ENCODE data around the gene PCDHA6. TPM values are rescaled to one million over a fixed set of nuclear protein-coding genes. Genes with fewer than 3 reads are reported as not detected.
"Not testable (repeated sequence)": the region's sequence is repeated elsewhere in the genome, so short reads cannot be mapped to it uniquely, and the experiment has no call there.

The PCDHA6 gene
- total and polyA plus RNA-seq, 2 donors (not counting 3 experiments of a cell fraction or from before 2014, with no cell fraction given): 0.04 to 0.18 TPM

- Histone ChIP-seq H3K4me3 (replicated peaks in 1 of 3; ENCODE audit: insufficient read depth in 1 of 3, low read depth in 1 of 3, low read length in 3 of 3) (no peak within 1 kb of the TSS), H3K27ac (ENCODE audit: insufficient read depth, low read depth, low read length) (no peak within 1 kb of the TSS), H3K79me2 (ENCODE audit: control insufficient read depth, insufficient read depth, low read length) (no peaks in the 10 kb centered on the region), H3K9me1 (replicated peaks; ENCODE audit: control insufficient read depth, extremely low read depth, insufficient read depth, low read length) (no peaks in the 10 kb centered on the region), H3K9me3 (replicated peaks; ENCODE audit: control insufficient read depth, insufficient read depth, low read length) (no peaks in the 10 kb centered on the region), H2AFZ (ENCODE audit: low read depth, low read length) (no peak within 1 kb of the TSS), H3K4me1 (ENCODE audit: control insufficient read depth, extremely low read depth, insufficient read depth, low read length) (no peaks in the 10 kb centered on the region), H3K36me3 (ENCODE audit: control insufficient read depth in 2 of 2, extremely low read depth in 1 of 2, insufficient read depth in 2 of 2, low read length in 2 of 2) (no peaks in the 10 kb centered on the region), H3K9ac (replicated peaks; ENCODE audit: extremely low read depth, insufficient read depth, low read length) (no peak within 1 kb of the TSS), H4K20me1 (replicated peaks; ENCODE audit: control insufficient read depth, extremely low read depth, insufficient read depth, low read length) (no peaks in the 10 kb centered on the region), H3K27me3 (ENCODE audit: control insufficient read depth in 2 of 2, insufficient read depth in 2 of 2, low read length in 2 of 2) (peaks cover 0 to 7% of the 10 kb centered on the region in 2 experiments), H3K4me2 (ENCODE audit: insufficient read depth, low read length) (no peak within 1 kb of the TSS)
- FAIRE-seq (no peak), DNase-seq (ENCODE audit: low read depth, low spot score) (no peak)
- intact Hi-C loops (cut with micrococcal nuclease): no loop called here
- dilution Hi-C loops (cut with MboI; ENCODE audit: extremely low pct_ligation_motif_present, low sequenced_read_pairs): no loop called here
- CTCF ChIA-PET: interaction anchor here (1.6 kb wide), 1 partner anchor 166 kb away, joined by 3 read pairs; no protein-coding TSS in a partner anchor
- BruUV-seq (replicated peaks): no TSS peak
- POLR2A ChIA-PET: no interaction called here
- TF ChIP-seq FOS (IDR thresholded peaks at IDR 0.05; ENCODE audit: borderline replicate concordance, insufficient read depth, low read length) (no peak), JUN (IDR thresholded peaks at IDR 0.05; ENCODE audit: borderline replicate concordance, insufficient read depth, insufficient read length, low read depth) (no peak), GATA2 (IDR thresholded peaks at IDR 0.05; ENCODE audit: insufficient read depth, insufficient read length, low read depth, low read length) (no peak), POLR2AphosphoS5 (IDR thresholded peaks at IDR 0.05; ENCODE audit: insufficient read depth, low read depth, low read length) (no peak), MYC (IDR thresholded peaks at IDR 0.05; ENCODE audit: low read depth, low read length) (no peak), MAX (IDR thresholded peaks at IDR 0.05; ENCODE audit: insufficient read depth, insufficient read length) (no peak), EZH2 (IDR thresholded peaks at IDR 0.05; ENCODE audit: borderline replicate concordance, low read depth, low read length, severe bottlenecking) (no peak), CTCF (IDR thresholded peaks at IDR 0.05; ENCODE audit: extremely low read depth in 1 of 2, insufficient read depth in 1 of 2, low read depth in 1 of 2, low read length in 2 of 2) (no peak), POLR2A (IDR thresholded peaks at IDR 0.05; ENCODE audit: low read depth, low read length) (no peak)
These were observed 47.6 kb downstream of the PCDHA6 start, which contains the start of gene PCDHA12 for GRCh38 chr5:140875085-140876065. PCDHA12 (plus strand) TSS chr5:140875308; CDS start chr5:140875473, 165 bp downstream.

- H2AFZ ChIP-seq (ENCODE audit: low read depth, low read length); H3K9me1 ChIP-seq (replicated peaks; ENCODE audit: control insufficient read depth, extremely low read depth, insufficient read depth, low read length); H3K36me3 ChIP-seq (ENCODE audit: control insufficient read depth in 2 of 2, extremely low read depth in 1 of 2, insufficient read depth in 2 of 2, low read length in 2 of 2); FAIRE-seq; H3K4me3 ChIP-seq (replicated peaks in 1 of 3; ENCODE audit: insufficient read depth in 1 of 3, low read depth in 1 of 3, low read length in 3 of 3); H3K9me3 ChIP-seq (replicated peaks; ENCODE audit: control insufficient read depth, insufficient read depth, low read length); H3K9ac ChIP-seq (replicated peaks; ENCODE audit: extremely low read depth, insufficient read depth, low read length); H3K4me2 ChIP-seq (ENCODE audit: insufficient read depth, low read length); BruUV-seq (replicated peaks); H3K27me3 ChIP-seq (ENCODE audit: control insufficient read depth in 2 of 2, insufficient read depth in 2 of 2, low read length in 2 of 2); DNase-seq (ENCODE audit: low read depth, low spot score); POLR2A ChIA-PET; intact Hi-C loops (cut with micrococcal nuclease); dilution Hi-C loops (cut with MboI; ENCODE audit: extremely low pct_ligation_motif_present, low sequenced_read_pairs); H4K20me1 ChIP-seq (replicated peaks; ENCODE audit: control insufficient read depth, extremely low read depth, insufficient read depth, low read length); H3K79me2 ChIP-seq (ENCODE audit: control insufficient read depth, insufficient read depth, low read length); H3K4me1 ChIP-seq (ENCODE audit: control insufficient read depth, extremely low read depth, insufficient read depth, low read length); H3K27ac ChIP-seq (ENCODE audit: insufficient read depth, low read depth, low read length): not testable (repeated sequence)
- CTCF ChIA-PET: interaction anchor here (1.6 kb wide), 1 partner anchor 164 kb away, joined by 3 read pairs; no protein-coding TSS in a partner anchor
These were observed 48.9 kb downstream of the PCDHA6 start for GRCh38 chr5:140876541-140877261.

Measured in endothelial cell of umbilical vein (primary cell).